Activated CD8-positive, alpha-beta memory T cell treated with anti-CD3 and anti-CD28 coated beads for 24 hours (primary cell): Measurements from ENCODE around the gene SLC27A3.
A peak's percentile ranks its signal among the peaks of the same experiment; 100 is the strongest.
"Not testable (repeated sequence)": the region's sequence is repeated elsewhere in the genome, so short reads cannot be mapped to it uniquely, and the experiment has no call there.

Experiments used
- DNase-seq: peaks from one replicate; pipeline ENCODE4 v3.0.0-alpha.2; 2020

Gene SLC27A3

DNA sequence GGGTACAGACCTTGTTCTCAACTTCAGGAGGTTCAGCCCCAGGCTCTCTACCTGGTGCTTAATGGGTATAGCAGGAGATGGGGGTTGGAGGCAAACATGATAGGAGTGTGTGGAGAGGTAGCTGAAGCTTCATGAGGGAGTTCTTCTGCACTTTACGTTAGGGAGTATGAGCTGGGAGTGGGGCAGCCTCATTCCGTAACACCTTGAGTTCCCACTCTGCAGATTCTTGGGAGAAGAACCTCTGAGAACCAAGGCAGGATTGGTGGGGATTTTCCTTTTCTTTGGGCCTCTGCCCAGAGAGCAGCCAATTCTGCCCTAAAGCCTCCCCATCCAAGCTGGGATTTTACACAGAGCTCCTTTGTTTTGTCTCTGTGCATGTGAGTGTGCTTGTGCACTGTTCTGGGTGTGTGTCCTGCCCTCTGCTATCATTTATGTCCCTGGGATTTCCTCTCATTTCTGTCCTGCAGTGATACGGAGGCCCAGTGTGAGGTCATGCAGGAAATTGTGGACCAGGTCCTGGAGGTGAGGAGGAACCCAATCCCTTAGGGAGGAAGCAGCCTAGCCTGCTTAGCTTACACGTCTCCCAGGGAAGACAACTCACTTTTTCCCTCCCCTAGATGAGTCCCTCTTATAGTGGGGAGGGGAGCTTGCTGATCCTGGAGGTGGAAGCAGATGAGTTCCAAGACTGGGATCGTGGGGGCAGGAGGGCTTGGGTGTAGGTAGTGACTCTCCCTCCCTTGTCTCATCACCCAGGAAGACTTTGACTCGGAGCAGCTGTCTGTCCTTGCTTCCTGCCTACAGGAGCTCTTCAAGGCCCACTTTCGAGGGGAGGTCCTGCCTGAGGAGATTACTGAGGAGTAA, 11.6 kb upstream of the SLC27A3 start:
- no peak for DNase-seq

- DNase-seq: no peak
Measured at GRCh38 chr1:153764310-153764709, 10.9 kb upstream of the SLC27A3 start.

GRCh38 chr1:153766663-153767062, 8.5 kb upstream of the SLC27A3 start:
- not testable (repeated sequence) for DNase-seq

GRCh38 chr1:153767519-153767918, 7.7 kb upstream of the SLC27A3 start:
- DNase-seq: no peak

GRCh38 chr1:153768316-153769181, 6.7 kb upstream of the SLC27A3 start:
- no peak for DNase-seq

DNA sequence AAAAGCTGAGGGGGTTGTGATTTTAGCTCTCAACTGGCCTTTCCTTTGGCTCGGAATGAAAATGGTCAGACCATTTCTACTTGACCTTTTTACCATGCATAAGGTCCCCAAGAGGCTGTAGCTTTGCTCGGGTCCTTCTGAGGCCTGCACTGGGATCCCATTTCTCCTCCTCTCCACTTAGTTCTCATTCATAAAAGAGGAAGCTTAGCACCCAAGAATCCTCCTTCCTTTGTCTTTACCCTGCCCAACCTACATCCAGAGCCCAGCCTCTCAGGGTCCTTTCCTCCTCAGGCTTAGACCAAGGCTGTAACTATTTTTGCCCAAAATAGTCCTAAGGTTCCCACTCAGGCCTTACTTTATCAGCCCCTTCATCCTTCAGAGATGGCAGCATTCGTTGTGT, 6.0 kb upstream of the SLC27A3 start:
- no peak for DNase-seq

DNA sequence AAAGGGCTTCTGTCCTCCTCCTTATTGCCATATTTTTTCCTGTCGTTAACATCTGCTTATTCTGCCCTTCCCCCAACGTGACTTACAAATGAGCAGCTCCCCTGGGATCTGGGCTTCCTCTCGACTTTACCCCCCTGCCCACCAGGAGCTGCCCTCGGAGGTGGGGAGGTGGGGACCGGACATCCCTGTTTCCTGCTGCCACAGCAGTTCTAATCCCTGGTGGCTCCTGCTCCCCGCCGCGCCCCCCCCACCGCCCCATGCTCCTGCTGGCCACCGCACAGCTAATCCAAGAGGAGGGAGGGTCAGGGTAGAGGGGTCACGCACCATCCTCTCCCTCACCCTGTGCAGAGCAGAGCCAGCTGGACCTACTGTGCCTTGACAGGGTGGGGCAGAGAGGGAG, 4.4 kb upstream of the SLC27A3 start:
- DNase-seq: no peak

GRCh38 chr1:153771261-153771660, 3.9 kb upstream of the SLC27A3 start:
- DNase-seq: no peak

- no peak for DNase-seq
Measured at GRCh38 chr1:153771841-153772593, 3.2 kb upstream of the SLC27A3 start.

DNA sequence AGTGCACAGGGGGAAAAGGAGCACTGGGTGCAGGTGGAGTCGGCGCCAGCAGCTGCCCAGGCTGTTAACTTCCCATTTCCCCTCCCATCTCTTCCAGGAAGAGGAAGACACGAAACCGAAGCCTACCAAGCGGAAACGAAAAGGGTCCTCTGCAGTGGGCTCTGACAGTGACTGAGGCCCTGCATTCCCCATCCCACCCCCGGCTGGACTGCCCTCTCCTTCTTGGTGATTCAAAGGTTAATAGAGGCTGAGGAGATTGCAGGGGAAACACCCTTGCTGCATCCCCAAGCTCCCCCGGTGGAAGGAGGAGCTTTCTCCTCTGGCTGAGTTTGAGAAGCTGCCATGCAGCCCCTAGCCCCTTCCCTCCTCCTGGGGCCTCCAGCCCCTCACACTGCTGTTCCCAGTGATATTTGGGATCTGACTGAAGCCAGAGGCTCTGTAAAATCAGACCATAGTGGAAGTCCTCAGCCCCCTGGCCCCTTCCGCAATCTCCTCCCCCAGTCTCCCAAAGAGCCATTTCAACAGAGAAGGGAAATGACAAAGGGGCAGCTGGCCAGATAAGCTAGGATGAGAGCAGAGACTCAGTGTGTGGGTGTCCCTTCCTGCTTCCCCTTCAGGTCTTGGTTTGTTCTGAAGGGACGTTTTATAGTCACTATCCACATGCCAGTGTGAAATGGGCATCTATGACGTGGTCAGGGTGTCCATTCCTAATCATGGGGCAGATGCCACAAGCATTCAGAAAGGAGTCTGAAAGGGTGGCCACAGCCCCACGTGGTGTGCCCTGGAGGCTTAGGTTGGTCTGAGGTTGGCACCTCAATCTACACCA, 1.9 kb upstream of the SLC27A3 start:
- DNase-seq: no peak

DNA sequence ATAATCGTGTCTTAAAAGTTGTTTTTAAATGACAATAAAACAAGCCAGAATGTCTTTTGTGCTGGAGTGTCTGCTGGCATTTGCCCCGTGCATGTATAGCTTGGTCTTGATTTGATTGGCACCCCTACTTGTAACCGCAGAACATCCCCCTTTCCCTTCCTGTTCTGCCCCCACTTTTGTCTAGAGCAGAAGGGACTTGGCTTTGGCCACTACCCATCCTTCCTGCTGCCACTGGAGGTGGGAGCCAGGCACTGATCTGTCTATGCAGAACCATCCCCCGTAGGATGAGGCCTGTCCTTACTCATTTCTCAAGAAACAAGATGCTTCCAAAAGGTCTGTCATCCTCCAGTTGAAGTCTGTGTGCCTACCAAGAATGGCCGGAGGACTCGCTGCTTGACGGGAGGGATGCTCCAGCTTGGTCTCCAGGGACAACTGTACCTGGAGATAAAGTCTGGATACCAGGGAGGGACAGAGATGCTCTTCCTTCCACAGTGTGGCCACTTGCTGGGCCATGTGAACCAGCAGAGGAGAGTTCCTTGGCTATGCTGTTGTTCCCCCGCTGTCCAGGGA, 1.1 kb upstream of the SLC27A3 start:
- DNase-seq: no peak

- DNase-seq: peak; percentile 83
Measured at GRCh38 chr1:153775458-153776327, 486 bp downstream of the SLC27A3 start.

DNA sequence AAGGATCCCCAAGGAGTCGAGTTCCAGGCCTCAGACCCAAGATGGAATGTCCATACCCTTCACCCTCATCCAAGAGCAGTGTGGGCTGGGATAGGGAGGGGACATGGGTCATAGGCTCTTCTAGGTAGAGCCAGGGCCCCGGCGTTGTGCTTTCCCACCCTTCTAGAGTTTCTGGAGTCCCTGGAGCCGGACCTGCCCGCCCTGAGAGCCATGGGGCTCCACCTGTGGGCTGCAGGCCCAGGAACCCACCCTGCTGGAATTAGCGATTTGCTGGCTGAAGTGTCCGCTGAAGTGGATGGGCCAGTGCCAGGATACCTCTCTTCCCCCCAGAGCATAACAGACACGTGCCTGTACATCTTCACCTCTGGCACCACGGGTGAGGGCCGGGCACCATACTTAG, 1.1 kb downstream of the SLC27A3 start:
- DNase-seq: no peak

GRCh38 chr1:153776845-153777370, 1.7 kb downstream of the SLC27A3 start:
- no peak for DNase-seq

DNA sequence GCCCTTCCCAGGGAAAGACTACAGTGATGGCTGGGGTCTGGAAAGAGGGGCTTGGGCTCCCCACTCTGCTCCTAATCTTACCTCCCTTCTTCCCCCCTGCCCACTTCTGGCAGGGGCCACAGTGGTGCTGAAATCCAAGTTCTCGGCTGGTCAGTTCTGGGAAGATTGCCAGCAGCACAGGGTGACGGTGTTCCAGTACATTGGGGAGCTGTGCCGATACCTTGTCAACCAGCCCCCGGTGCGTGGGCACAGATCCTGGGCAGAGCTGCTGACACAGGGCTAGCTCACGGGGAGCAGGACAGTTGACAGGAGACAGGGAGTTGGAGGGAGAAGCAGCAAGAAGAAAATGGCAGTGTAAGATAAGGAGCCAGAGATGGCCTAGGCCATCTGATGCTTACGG, 2.4 kb downstream of the SLC27A3 start:
- no peak for DNase-seq

- DNase-seq: no peak
Measured at GRCh38 chr1:153778051-153778823, 3.0 kb downstream of the SLC27A3 start.

DNA sequence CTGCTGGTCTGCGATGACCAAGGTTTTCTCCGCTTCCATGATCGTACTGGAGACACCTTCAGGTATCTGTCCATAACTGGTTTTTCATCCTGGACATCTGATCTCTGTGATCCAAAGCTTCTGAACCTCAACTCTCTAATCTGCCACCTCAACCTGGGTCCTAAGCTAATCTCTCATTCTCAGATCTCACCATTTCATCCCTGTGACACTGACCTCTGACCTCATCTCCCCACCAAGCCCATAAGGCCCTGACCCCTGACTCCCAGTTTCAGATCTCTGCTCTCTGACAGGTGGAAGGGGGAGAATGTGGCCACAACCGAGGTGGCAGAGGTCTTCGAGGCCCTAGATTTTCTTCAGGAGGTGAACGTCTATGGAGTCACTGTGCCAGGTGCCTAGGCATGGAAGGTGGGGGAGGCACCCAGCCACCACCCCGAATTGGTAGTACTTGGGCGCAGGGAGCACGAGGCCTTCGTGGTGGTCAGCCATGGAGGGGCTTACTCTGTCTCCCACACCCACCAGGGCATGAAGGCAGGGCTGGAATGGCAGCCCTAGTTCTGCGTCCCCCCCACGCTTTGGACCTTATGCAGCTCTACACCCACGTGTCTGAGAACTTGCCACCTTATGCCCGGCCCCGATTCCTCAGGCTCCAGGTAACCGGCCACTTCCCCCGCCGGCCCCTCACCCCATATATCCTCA, 3.8 kb downstream of the SLC27A3 start:
- DNase-seq: no peak

GRCh38 chr1:153779781-153780541, 4.8 kb downstream of the SLC27A3 start:
- no peak for DNase-seq
